RKO (cell line): ENCODE data around the gene ERG28.

Source experiments
- DNase-seq: peaks from one replicate; pipeline ENCODE4 v3.0.0-alpha.2; 2016; ENCODE audit warnings: low spot score

Gene ERG28

GRCh38 chr14:75658957-75659356 is 1.7 kb downstream of the ERG28 start:
- DNase-seq = no peak

- DNase-seq = no peak
Observed at GRCh38 chr14:75657331-75657730, 3.3 kb downstream of the ERG28 start.

GRCh38 chr14:75655235-75655634 is 5.4 kb downstream of the ERG28 start:
- DNase-seq = no peak

DNA sequence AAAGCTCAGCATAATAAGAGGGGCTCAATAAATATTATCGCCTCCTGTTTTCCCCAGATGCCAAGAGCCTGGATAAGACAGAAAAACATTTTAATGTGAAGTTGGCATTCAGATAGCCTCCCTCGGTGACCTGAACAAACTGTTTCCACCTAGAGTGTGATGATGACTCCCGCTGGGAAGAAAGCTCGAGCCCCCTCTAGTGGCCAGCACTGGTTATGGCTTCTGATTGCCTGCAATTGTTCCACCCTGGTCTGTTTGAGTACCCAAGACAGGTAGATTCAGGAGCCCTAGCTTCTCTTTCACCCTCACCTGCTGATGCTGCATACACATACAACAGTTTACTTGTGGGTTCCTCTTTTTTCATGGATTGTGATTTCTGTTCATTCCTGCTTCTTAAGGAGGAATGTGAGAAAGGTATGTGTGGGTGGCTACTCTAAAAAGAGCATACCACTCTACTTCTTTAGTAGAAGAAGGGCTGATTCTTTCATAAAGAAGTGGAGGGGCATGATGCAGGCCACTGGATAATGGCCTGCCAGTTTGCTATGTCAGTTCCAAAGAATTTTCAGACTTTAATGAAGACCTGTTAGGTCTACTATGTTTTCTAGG is 6.4 kb downstream of the ERG28 start:
- peak; percentile 69 for DNase-seq

DNA sequence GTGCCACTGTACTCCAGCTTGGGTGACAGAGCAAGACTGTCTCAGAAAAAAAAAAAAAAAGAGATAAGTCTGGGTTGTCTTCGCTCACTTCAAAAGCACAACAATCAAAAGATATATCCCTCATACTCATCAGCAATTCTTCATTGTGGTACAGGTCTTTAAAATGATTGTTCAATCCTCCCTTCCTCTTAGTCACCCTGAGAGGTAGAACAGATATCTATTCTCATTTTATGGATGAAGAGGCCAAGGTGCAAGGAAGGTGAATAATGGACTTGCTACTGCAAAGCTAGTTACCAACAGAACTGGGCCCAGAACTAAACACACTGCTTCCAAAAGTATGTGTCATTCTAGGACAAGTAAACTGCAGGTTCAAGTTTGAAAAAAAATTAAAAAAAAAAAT is 7.1 kb downstream of the ERG28 start:
- no peak for DNase-seq

GRCh38 chr14:75650253-75651058 is 10.2 kb downstream of the ERG28 start:
- no peak for DNase-seq

- DNase-seq = no peak
Observed at GRCh38 chr14:75649773-75650172, 10.9 kb downstream of the ERG28 start.

DNA sequence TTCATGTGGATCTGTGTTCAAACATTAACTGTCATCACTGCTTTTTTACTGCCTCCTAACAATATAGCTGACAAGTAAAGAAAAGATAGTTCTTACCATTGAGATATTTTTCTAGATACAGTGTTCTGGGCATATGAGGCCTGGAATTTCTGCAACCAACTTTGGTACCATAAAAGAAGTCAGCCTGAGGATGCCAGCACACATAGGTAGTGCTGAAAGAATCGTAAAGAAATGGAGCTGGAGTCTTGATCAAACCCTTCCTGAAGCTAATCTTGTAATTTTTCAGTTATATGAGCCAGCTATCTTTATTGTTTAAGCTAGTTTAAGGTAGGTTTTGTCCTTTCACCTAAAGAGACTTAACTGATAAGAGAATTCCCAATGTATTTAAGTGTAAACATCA is 11.3 kb downstream of the ERG28 start:
- no peak for DNase-seq

DNA sequence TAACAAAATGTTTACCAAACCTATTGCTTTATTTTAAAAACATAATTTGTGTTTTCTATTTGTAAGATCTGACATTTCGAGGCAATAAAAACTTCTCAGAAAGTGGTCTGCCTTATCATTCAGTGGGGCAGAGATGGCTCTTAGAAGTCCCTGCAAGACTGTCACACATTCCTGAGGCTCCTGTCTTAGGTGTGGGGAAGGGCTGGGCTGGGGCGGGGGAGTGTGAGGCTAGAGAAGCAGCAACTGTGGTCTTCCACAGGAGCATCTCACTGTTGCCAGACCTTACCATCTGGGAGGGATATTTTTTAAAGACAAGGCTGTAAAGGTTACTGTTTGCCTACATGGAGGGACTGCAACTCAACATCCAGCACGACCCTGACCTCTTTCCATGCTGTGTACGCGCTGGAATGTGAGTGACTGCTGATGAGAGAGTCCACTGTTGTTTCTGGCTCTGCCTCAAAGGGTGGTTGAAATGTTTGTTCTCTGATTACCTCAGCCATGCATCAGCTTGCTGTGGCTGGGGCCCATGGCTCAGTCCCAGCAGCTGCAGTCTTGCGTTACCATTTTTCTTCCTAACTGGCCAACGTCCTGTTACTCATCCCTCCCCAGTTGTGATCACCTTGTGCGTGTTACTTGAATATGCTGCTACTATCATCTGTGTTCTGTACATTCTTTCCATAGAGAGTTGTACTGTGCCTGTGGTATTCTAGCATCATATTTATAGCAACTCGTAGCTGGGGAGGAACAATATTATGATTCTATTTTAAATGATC is 12.4 kb downstream of the ERG28 start:
- peak; percentile 26 for DNase-seq

DNA sequence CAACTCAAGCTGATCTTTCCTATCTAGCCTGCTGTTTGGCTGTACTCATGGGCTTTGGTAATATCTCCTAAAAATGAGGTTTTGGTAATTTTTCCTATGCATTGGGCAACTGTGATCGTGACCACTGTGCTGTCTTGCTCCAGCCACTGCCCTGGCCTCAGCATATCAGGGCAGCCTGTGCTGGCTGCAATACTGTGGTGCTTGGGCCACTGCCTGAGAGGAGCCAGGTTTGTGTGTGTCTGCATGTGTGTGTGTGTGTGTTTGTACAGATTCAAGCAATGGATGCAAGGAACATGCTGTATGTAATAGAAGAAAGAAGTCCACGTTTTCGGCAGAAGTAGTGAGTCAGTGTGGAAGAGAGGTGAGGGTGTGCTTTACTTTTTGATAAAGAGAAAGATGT is 13.0 kb downstream of the ERG28 start:
- no peak for DNase-seq

- no peak for DNase-seq
Observed at GRCh38 chr14:75646762-75647161, 13.9 kb downstream of the ERG28 start.

- DNase-seq = no peak
Observed at GRCh38 chr14:75645056-75645455, 15.6 kb downstream of the ERG28 start.

DNA sequence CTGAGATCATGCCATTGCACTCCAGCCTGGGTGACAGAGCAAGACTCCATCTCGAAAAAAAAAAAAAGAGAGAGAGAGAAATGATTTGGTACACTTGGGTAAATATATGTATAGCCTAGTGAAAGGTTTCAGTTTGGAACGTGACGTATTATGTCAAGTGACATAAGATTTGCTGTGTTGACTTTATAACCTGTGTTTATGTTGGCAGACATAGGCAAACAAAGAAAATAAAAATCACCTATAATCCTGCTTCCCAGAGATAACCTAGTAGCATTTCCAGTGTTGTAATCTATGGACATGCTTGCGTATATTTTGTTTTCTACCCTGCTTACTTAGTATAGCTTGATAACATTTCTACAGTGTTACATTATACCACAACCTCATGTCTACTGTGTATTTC is 16.7 kb downstream of the ERG28 start:
- DNase-seq = no peak

GRCh38 chr14:75640876-75641275 is 19.8 kb downstream of the ERG28 start:
- no peak for DNase-seq

DNA sequence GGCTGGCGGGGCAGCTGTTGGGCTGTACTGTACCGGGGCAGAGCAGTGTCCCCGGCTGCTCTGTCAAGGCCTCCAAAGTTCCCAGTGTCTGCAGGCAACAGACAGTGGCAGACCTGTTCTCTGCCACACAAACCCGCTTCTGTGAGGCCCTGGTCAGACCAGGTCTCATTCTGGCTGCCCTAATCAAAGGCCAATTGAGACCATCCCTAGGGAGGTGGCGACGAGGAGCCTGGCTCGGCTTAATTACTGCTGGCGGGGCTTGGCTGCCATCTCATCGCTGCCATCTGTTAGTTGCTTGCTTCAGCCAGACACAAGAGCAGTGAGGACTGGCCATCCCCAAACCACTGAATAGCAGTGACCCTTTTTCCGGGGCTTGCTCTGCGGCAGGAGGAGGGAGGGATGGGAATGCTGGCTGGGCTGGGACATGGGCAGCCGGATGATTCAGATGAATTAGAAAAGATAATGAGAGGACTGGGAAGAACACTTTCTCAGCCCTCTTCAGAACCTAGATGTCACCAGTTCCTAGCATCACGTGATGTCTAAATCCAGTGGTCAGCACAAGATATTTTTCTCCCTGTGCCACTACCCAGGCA is 24.5 kb downstream of the ERG28 start:
- no peak for DNase-seq

- DNase-seq = no peak
Observed at GRCh38 chr14:75634848-75635247, 25.8 kb downstream of the ERG28 start.

DNA sequence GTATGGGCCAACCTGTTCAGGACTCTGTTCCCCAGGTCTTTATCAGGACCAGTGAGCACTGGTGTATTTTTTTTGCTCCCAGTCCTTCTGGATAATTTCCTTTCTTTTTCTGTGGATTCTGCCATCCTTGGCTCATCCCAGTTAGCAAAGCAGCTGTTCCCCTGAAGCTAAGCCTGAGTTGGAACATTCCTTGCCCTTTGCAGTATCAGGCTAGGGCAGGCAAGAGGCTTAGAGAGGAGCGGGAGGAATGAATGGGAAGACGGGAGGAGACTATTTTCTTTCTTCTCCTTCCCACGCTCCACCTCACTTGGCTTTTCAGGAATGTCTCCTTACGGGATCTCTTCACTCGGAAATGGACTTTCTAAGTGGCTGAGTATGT is 29.2 kb downstream of the ERG28 start:
- DNase-seq = no peak

DNA sequence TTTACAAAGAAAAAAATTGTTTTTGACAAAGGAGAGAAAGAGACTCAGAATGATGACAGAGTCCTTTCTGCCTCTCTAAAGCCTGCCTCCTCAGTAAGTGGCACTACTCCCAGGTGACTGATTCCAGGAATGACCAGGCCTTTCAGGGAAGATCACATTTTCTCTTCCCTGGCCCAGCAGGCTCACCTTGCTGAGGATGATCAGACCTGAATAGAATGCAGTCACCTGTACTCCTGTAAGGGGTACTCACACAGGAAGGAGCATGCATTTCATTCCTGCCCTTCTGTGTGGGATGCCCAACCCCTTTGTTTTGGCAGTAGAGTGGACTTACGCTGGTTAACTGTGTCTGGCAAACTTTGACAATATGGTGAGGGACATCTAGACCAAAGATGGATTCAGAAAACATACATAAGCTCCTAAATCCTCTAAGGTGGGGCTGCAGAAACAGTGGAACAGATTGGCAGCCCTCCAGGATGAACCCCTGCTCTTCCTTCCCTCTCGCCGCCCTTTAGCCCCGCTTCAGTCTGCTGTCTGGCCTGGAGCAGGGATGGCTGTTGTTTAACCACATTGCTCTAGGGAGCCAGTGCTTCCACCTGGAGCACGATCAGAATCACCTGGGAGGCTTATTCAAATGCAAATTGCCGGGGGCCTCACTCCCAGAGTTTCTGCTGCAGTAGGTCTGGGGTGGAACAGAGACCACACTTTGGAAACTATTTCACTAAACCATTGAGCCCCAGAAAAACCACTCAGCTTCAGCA is 29.8 kb downstream of the ERG28 start:
- DNase-seq = no peak

DNA sequence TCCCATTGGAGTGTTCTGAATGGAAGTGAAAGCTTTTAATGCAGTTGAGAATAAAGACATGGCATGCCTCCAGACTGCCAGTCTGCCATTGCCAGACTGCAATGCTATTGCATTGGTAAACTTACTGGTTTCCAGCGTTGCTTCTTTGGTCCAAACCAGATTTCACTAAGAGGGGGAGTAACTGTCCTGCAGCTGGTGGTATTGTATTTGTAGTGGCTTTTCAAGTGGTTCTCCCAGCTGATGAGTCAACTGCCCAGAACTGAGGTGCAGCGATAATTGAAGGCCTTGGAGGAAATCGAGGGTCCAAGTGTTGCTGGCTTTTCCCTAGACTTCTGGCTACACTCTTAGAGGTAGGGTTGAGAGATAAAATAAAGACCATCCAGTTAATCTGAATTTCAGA is 31.9 kb downstream of the ERG28 start:
- no peak for DNase-seq

GRCh38 chr14:75627406-75627805 is 33.3 kb downstream of the ERG28 start:
- DNase-seq = no peak

GRCh38 chr14:75626863-75627262 is 33.8 kb downstream of the ERG28 start:
- DNase-seq = no peak

DNA sequence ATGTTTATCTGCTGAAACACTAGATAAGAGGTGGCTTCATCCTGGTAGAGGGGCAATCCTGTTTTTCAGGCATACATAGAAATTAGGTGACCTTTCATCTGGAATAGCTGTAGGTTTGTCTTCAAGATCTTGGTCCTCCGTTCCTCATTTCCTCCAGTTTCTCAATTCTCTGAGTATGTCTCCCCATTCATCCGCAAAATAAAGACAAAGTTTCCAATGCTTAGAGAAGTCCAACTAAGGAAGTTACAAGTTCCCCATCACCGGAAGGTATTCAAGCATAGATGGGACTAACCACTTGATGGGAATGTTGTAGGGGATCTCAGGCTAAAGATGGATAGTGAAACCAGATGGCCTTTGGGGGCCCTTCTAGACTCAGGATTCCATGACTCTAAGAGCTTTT is 34.3 kb downstream of the ERG28 start:
- no peak for DNase-seq
